Liver (tissue), 10 donors: Measurements from ENCODE around the gene DPPA2. TPM values are rescaled to one million over a fixed set of nuclear protein-coding genes. Genes with fewer than 3 reads are reported as not detected.

Experiments
- DNase-seq: peaks from one replicate; pipeline ENCODE4 v3.0.0-alpha.2; 2017; ENCODE audit warnings: low spot score
- H3K27ac ChIP-seq, 2 donors: one replicate each; pipeline ENCODE4 v1.7.0; 2013; ENCODE audit warnings: inconsistent platforms in 2 of 2, low read length in 2 of 2, control low read depth in 1 of 2, low read depth in 1 of 2, mild to moderate bottlenecking in 1 of 2
- H3K27me3 ChIP-seq, 4 donors: one replicate each; pipeline versions ENCODE4 v1.6.1 to v1.7.0; 2013; ENCODE audit warnings: low read length in 3 of 4, inconsistent platforms in 1 of 4, mild to moderate bottlenecking in 1 of 4, moderate library complexity in 1 of 4; ENCODE audit not compliant: control insufficient read depth in 4 of 4, insufficient read depth in 4 of 4
- H3K36me3 ChIP-seq, 4 donors: one replicate each; pipeline versions ENCODE4 v1.6.1 to v1.7.0; 2013; ENCODE audit warnings: low read length in 3 of 4, mild to moderate bottlenecking in 3 of 4, low read depth in 1 of 4, moderate library complexity in 1 of 4; ENCODE audit not compliant: control insufficient read depth in 4 of 4, insufficient read depth in 3 of 4
- H3K4me1 ChIP-seq, 4 donors: one replicate each; pipeline versions ENCODE4 v1.6.1 to v1.7.0; 2013; ENCODE audit warnings: low read length in 3 of 4, mild to moderate bottlenecking in 3 of 4, moderate library complexity in 1 of 4; ENCODE audit not compliant: control insufficient read depth in 4 of 4, insufficient read depth in 4 of 4
- H3K4me3 ChIP-seq, 3 donors: one replicate each; pipeline versions ENCODE4 v1.6.1 to v1.7.0; 2013; ENCODE audit warnings: low read length in 3 of 3, control low read depth in 1 of 3, low read depth in 1 of 3, mild to moderate bottlenecking in 1 of 3
- H3K9ac ChIP-seq, 2 donors: one replicate each; pipeline ENCODE4 v1.7.0; 2013; ENCODE audit warnings: low read length in 2 of 2, mild to moderate bottlenecking in 2 of 2, moderate library complexity in 2 of 2, control low read depth in 1 of 2, low read depth in 1 of 2
- H3K9me3 ChIP-seq, 4 donors: one replicate each; pipeline versions ENCODE4 v1.6.1 to v1.7.0; 2013; ENCODE audit warnings: low read length in 3 of 4; ENCODE audit not compliant: control insufficient read depth in 4 of 4
- ATF3 ChIP-seq: IDR thresholded peaks from 2 replicates; pipeline ENCODE4 v1.6.1; 2016; ENCODE audit warnings: antibody characterized with exemption
- EGR1 ChIP-seq, 2 donors: IDR thresholded peaks; 2 replicates each; pipeline ENCODE4 v1.6.1; 2016 to 2018; ENCODE audit warnings: antibody characterized with exemption in 2 of 2, low read depth in 2 of 2
- FOXA2 ChIP-seq: IDR thresholded peaks from 2 replicates; pipeline ENCODE4 v1.6.1; 2016; ENCODE audit warnings: antibody characterized with exemption
- HNF4A ChIP-seq, 2 donors: conservative IDR thresholded peaks; 2 replicates each; pipeline ENCODE4 v1.6.1; 2016; ENCODE audit warnings: antibody characterized with exemption in 2 of 2, mild to moderate bottlenecking in 2 of 2
- HNF4G ChIP-seq: IDR thresholded peaks from 2 replicates; pipeline ENCODE4 v1.6.1; 2016; ENCODE audit warnings: antibody characterized with exemption
- JUND ChIP-seq, 2 donors: IDR thresholded peaks; 2 replicates each; pipeline ENCODE4 v1.6.1; 2016; ENCODE audit warnings: antibody characterized with exemption in 2 of 2
- REST ChIP-seq: IDR thresholded peaks from 2 replicates; pipeline ENCODE4 v1.6.1; 2016; ENCODE audit warnings: antibody characterized with exemption, mild to moderate bottlenecking
- RXRA ChIP-seq, 2 donors: IDR thresholded peaks; 2 replicates each; pipeline ENCODE4 v1.6.1; 2017 to 2018; ENCODE audit warnings: antibody characterized with exemption in 2 of 2, mild to moderate bottlenecking in 1 of 2
- SP1 ChIP-seq: IDR thresholded peaks from 2 replicates; pipeline ENCODE4 v1.6.1; 2018; ENCODE audit warnings: antibody characterized with exemption, mild to moderate bottlenecking
- TAF1 ChIP-seq: conservative IDR thresholded peaks from 2 replicates; pipeline ENCODE4 v1.6.1; 2016; ENCODE audit warnings: antibody characterized with exemption, mild to moderate bottlenecking
- YY1 ChIP-seq: IDR thresholded peaks from 2 replicates; pipeline ENCODE4 v1.6.1; 2016; ENCODE audit warnings: antibody characterized with exemption, mild to moderate bottlenecking
- WGBS: extraction: QIAGEN DNeasy Blood & Tissue Kit; methylation state at CpG from one replicate; pipeline ENCODE4 v1.1.7; 2013; 5-methylcytosine and 5-hydroxymethylcytosine counted together
- polyA plus RNA-seq, 2 donors: library from polyadenylated mRNA; stranded (reverse) in 1 of 2; unstranded in 1 of 2; fragments of 200-250 nt in 1 of 2; fragments of >200 nt in 1 of 2; fragmentation: Nextera tagmentation in 1 of 2; extraction: Ambion mirVana in 1 of 2; gene quantifications; one replicate each; pipeline versions ENCODE4 v1.2.1 to v1.2.3, GENCODE V29; 2013 to 2015
- small RNA-seq: library from RNA; depleted of rRNA; stranded (forward); fragments of <200 nt; gene quantifications from one replicate; pipeline ENCODE3, GENCODE V24; 2014
- total RNA-seq, 2 donors: library from RNA; depleted of rRNA; stranded (reverse); fragments of >200 nt; gene quantifications; one replicate each; pipeline ENCODE4 v1.2.3, GENCODE V29; 2014
- TF ChIP-seq, protein P1 (sequence below): IDR thresholded peaks from 2 replicates; pipeline ENCODE4 v1.6.1; 2016; ENCODE audit warnings: antibody characterized with exemption
- donor health status: healthy.
- donor health status: healthy.
- donor health status: healthy.
- donor health status: healthy.
- donor health status: healthy.

The DPPA2 gene
- total and polyA plus RNA-seq, 4 donors, result not detected

DNA sequence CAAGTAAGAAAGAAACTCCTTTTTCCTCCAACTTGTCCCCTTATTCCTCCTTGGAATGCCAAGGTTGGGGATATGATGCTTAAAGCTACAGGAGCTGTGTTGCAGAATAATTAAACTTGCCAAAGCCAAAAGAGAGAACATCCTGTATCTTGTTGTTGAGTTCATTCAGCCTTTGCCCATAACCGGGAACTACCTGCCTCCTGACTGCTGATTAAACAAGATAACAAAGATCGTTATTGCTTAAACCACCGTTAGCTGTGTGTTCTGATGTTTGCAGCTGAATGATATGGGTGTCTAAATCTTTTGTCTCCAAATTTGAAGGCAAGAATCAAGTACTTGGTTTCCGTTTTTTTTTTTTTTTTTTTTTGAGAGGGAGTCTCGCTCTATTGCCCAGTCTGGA lies 61.5 kb downstream of the DPPA2 start:
- no peak overlapping the region for H3K4me3 ChIP-seq
- no peak overlapping the region for H3K27ac ChIP-seq
- DNase-seq, result no peak
- TF ChIP-seq TAF1 (no peak), YY1 (peak; percentile 29), SP1 (peak; percentile 43), HNF4A (conservative IDR thresholded peaks at IDR 0.05) (peak; percentile 39 to 68), REST (peak; percentile 15), RXRA (IDR thresholded peaks at IDR 0.05) (peak; percentile 34 to 71), FOXA2 (peak; percentile 24), JUND (IDR thresholded peaks at IDR 0.05) (peak in 1 of 2 donors; percentile 38)
- TF ChIP-seq, protein P1, sequence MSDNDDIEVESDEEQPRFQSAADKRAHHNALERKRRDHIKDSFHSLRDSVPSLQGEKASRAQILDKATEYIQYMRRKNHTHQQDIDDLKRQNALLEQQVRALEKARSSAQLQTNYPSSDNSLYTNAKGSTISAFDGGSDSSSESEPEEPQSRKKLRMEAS, result no peak
- 28% methylated on average over 5 of the region's 5 CpGs for WGBS
- H3K4me1 ChIP-seq, result no peaks in the 10 kb centered on the region
- H3K9me3 ChIP-seq, result no peaks in the 10 kb centered on the region
- no peak overlapping the region for H3K9ac ChIP-seq
- no peaks in the 10 kb centered on the region for H3K27me3 ChIP-seq
- H3K36me3 ChIP-seq, result no peaks in the 10 kb centered on the region

- Histone ChIP-seq H3K9ac (no peak overlapping the region), H3K27ac (no peak overlapping the region), H3K4me3 (no peak overlapping the region), H3K4me1 (no peaks in the 10 kb centered on the region), H3K36me3 (no peaks in the 10 kb centered on the region), H3K9me3 (no peaks in the 10 kb centered on the region), H3K27me3 (no peaks in the 10 kb centered on the region)
- WGBS, result 86% methylated on average over 3 of the region's 3 CpGs
- TF ChIP-seq EGR1 (IDR thresholded peaks at IDR 0.05; ENCODE audit: low read depth in 2 of 2) (no peak), RXRA (IDR thresholded peaks at IDR 0.05) (no peak), ATF3 (no peak), TAF1 (no peak), FOXA2 (no peak), YY1 (no peak), JUND (IDR thresholded peaks at IDR 0.05) (no peak), HNF4G (no peak)
- no peak for DNase-seq
Observed at GRCh38 chr3:109252641-109253040, 63.7 kb downstream of the DPPA2 start.

Small RNA genes lying within 50 kb of the gene (small RNA-seq; reads per million reads assigned to genes)
- not detected for gene AC124945.1
- gene RF00017, result not detected

Other genes with a start within 250 kb of the DPPA2 start
- under 1 TPM; 0.14 to 0.33 TPM for gene MORC1, start 198.4 kb downstream of the DPPA2 start, total RNA-seq
- under 1 TPM; 0.02 to 0.13 TPM for gene MORC1, start 198.4 kb downstream of the DPPA2 start, polyA plus RNA-seq
- gene C3orf85, start 179.8 kb downstream of the DPPA2 start, total RNA-seq, result 1 to 10 TPM in 1 of 2 donors, not detected in 1; 8.5 TPM
- gene C3orf85, start 179.8 kb downstream of the DPPA2 start, polyA plus RNA-seq, result 10 to 100 TPM in 1 of 2 donors, 1 to 10 TPM in 1; 7.9 to 46.4 TPM
- gene DPPA4, start 21.0 kb upstream of the DPPA2 start, total RNA-seq, result 1 to 10 TPM in 1 of 2 donors, under 1 TPM in 1; 0.25 to 3.1 TPM
- gene DPPA4, start 21.0 kb upstream of the DPPA2 start, polyA plus RNA-seq, result under 1 TPM; 0.12 to 0.31 TPM